Retinal pigment epithelial cell (primary cell): Measurements from ENCODE around the gene CNST.
"Not testable (repeated sequence)": the region's sequence is repeated elsewhere in the genome, so short reads cannot be mapped to it uniquely, and the experiment has no call there.

Experiments used
- DNase-seq: peaks from one replicate; pipeline ENCODE4 v3.0.0-alpha.2; 2010; ENCODE audit warnings: low read depth
- H3K4me3 ChIP-seq: 2 replicates; pipeline ENCODE4 v1.5.1; 2011; ENCODE audit warnings: mild to moderate bottlenecking, low read length, control low read depth, moderate library complexity
- CTCF ChIP-seq: conservative IDR thresholded peaks from 2 replicates; pipeline ENCODE4 v1.5.1; 2011; ENCODE audit warnings: low read depth, low read length, control low read depth, inconsistent platforms

CNST gene

GRCh38 chr1:246632281-246633168 is 66.3 kb downstream of the CNST start:
- TF ChIP-seq CTCF = no peak
- H3K4me3 ChIP-seq = no peak overlapping the region
- DNase-seq = peak; percentile 93

GRCh38 chr1:246634659-246635058 is 68.4 kb downstream of the CNST start:
- not testable (repeated sequence) for H3K4me3 ChIP-seq, DNase-seq

- DNase-seq = no peak
- no peak for TF ChIP-seq CTCF
- H3K4me3 ChIP-seq = no peak overlapping the region
Observed at GRCh38 chr1:246638941-246639655, 72.8 kb downstream of the CNST start.

GRCh38 chr1:246639732-246640131 is 73.5 kb downstream of the CNST start:
- TF ChIP-seq CTCF = no peak
- no peak overlapping the region for H3K4me3 ChIP-seq
- DNase-seq = no peak

GRCh38 chr1:246640747-246641146 is 74.5 kb downstream of the CNST start:
- no peak overlapping the region for H3K4me3 ChIP-seq
- no peak for DNase-seq
- no peak for TF ChIP-seq CTCF

GRCh38 chr1:246641394-246641793 is 75.1 kb downstream of the CNST start:
- no peak overlapping the region for H3K4me3 ChIP-seq
- DNase-seq = no peak
- no peak for TF ChIP-seq CTCF

- TF ChIP-seq CTCF = no peak
- no peak overlapping the region for H3K4me3 ChIP-seq
- no peak for DNase-seq
Observed at GRCh38 chr1:246642719-246643118, 76.5 kb downstream of the CNST start.
